SJCRH30 (cell line): ENCODE measurements around the gene COP1. TPM values are rescaled to one million over a fixed set of nuclear protein-coding genes. Genes with fewer than 3 reads are reported as not detected.
A peak's percentile ranks its signal among the peaks of the same experiment; 100 is the strongest.
"Not testable (repeated sequence)": the region's sequence is repeated elsewhere in the genome, so short reads cannot be mapped to it uniquely, and the experiment has no call there.

Experiments used
- DNase-seq, 2 experiments: peaks; one replicate each; pipeline ENCODE4 v3.0.0-alpha.2; 2015 to 2020
- H3K27ac ChIP-seq: fragments of 250-450 bp; sonication (Bioruptor Pico); 2 replicates; pipeline ENCODE4 v1.5.1; 2020; ENCODE audit warnings: mild to moderate bottlenecking, moderate library complexity
- H3K27me3 ChIP-seq: fragments of 250-450 bp; sonication (Bioruptor Pico); 2 replicates; pipeline ENCODE4 v1.5.1; 2020; ENCODE audit warnings: mild to moderate bottlenecking, moderate library complexity
- H3K36me3 ChIP-seq: fragments of 250-450 bp; sonication (Bioruptor Pico); 2 replicates; pipeline ENCODE4 v1.5.1; 2020; ENCODE audit warnings: mild to moderate bottlenecking, moderate library complexity
- H3K4me1 ChIP-seq: fragments of 250-450 bp; sonication (Bioruptor Pico); 2 replicates; pipeline ENCODE4 v1.5.1; 2020; ENCODE audit warnings: mild to moderate bottlenecking, moderate library complexity
- H3K4me3 ChIP-seq: fragments of 250-450 bp; sonication (Bioruptor Pico); 2 replicates; pipeline ENCODE4 v1.5.1; 2020; ENCODE audit warnings: mild to moderate bottlenecking, moderate library complexity
- H3K9me3 ChIP-seq: fragments of 250-450 bp; sonication (Bioruptor Pico); replicated peaks from 2 replicates; pipeline ENCODE4 v1.5.1; 2020; ENCODE audit warnings: mild to moderate bottlenecking, moderate library complexity
- total RNA-seq: library from RNA; depleted of rRNA; stranded (reverse); fragments of >200 nt; shearing (Covaris generic); gene quantifications from 2 replicates; pipeline ENCODE4 v1.2.3, GENCODE V29; 2014

COP1 gene
- total RNA-seq, 1 experiment from 2014 or later: 43.6 TPM

DNA sequence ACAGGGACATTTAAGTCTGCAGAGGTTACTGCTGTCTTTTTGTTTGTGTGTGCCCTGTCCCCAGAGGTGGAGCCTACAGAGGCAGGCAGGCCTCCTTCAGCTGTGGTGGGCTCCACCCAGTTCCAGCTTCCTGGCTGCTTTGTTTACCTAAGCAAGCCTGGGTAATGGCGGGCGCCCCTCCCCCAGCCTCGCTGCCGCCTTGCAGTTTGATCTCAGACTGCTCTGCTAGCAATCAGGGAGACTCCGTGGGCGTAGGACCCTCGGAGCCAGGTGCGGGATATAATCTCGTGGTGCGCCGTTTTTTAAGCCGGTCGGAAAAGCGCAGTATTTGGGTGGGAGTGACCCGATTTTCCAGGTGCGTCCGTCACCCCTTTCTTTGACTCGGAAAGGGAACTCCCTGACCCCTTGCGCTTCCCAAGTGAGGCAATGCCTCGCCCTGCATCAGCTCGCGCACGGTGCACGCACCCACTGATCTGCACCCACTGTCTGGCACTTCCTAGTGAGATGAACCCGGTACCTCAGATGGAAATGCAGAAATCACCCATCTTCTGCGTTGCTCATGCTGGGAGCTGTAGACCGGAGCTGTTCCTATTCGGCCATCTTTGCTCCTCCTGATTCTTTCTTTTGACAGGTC lies 199.2 kb downstream of the COP1 start:
- DNase-seq, H3K27me3 ChIP-seq, H3K4me1 ChIP-seq, H3K27ac ChIP-seq, H3K9me3 ChIP-seq, H3K4me3 ChIP-seq, H3K36me3 ChIP-seq: not testable (repeated sequence)

DNA sequence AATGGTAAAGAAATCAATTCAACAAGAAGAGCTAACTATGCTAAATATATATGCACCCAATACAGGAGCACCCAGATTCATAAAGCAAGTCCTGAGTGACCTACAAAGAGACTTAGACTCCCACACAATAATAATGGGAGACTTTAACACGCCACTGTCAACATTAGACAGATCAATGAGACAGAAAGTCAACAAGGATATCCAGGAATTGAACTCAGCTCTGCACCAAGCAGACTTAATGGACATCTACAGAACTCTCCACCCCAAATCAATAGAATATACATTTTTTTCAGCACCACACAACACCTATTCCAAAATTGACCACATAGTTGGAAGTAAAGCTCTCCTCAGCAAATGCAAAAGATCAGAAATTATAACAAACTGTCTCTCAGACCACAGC lies 212.4 kb downstream of the COP1 start:
- not testable (repeated sequence) for H3K27me3 ChIP-seq, H3K36me3 ChIP-seq, DNase-seq, H3K4me3 ChIP-seq, H3K27ac ChIP-seq, H3K4me1 ChIP-seq, H3K9me3 ChIP-seq

- not testable (repeated sequence) for H3K27ac ChIP-seq, H3K9me3 ChIP-seq, H3K36me3 ChIP-seq, DNase-seq, H3K4me3 ChIP-seq, H3K27me3 ChIP-seq, H3K4me1 ChIP-seq
These were observed 214.3 kb downstream of the COP1 start for GRCh38 chr1:175992825-175993224.

DNA sequence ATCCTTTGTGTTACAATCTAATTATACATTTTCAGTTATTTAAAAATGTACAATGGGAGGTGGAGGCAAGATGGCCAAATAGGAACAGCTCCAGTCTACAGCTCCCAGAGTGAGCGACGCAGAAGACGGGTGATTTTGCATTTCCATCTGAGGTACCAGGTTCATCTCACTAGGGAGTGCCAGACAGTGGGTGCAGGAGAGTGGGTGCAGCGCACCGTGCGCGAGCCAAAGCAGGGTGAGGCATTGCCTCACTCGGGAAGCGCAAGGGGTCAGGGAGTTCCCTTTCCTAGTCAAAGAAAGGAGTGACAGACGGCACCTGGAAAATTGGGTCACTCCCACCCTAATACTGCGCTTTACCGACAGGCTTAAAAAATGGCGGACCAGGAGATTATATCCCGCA lies 214.9 kb downstream of the COP1 start:
- not testable (repeated sequence) for H3K4me3 ChIP-seq, H3K9me3 ChIP-seq, H3K4me1 ChIP-seq, H3K27ac ChIP-seq, H3K27me3 ChIP-seq, H3K36me3 ChIP-seq, DNase-seq

GRCh38 chr1:175984813-175985212 lies 222.3 kb downstream of the COP1 start:
- Histone ChIP-seq H3K9me3 (no peaks in the 10 kb centered on the region), H3K4me1 (no peaks in the 10 kb centered on the region), H3K27me3 (no peaks in the 10 kb centered on the region), H3K27ac (no peak overlapping the region), H3K36me3 (peaks cover 31% of the 10 kb centered on the region), H3K4me3 (no peak overlapping the region)
- DNase-seq: no peak

GRCh38 chr1:175984057-175984812 lies 222.9 kb downstream of the COP1 start:
- no peaks in the 10 kb centered on the region for H3K27me3 ChIP-seq
- no peak overlapping the region for H3K4me3 ChIP-seq
- peaks cover 31% of the 10 kb centered on the region for H3K36me3 ChIP-seq
- H3K9me3 ChIP-seq: no peaks in the 10 kb centered on the region
- no peak for DNase-seq
- no peaks in the 10 kb centered on the region for H3K4me1 ChIP-seq
- no peak overlapping the region for H3K27ac ChIP-seq

GRCh38 chr1:175983363-175983762 lies 223.7 kb downstream of the COP1 start:
- not testable (repeated sequence) for H3K27ac ChIP-seq, DNase-seq, H3K4me1 ChIP-seq, H3K4me3 ChIP-seq, H3K9me3 ChIP-seq, H3K27me3 ChIP-seq
- peaks cover 33% of the 10 kb centered on the region for H3K36me3 ChIP-seq

DNA sequence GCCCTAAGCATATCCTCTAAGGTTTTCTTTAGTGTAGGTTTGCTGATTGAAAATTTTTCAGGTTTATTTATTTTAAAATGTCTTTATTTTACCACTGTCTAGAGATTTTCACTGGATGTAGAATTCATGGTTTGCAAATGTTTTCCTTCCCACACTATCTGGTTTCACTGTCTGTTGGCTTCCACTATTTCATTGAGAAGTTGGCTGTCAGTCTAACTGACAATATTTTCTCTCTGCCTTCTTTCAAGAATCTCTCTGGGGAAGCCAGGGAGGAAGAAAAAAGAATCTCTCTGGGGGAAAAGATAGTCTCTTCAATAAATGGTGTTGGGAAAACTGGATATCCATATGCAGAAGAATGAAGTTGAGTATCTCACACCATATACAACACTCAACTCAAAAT lies 226.0 kb downstream of the COP1 start:
- H3K27me3 ChIP-seq: no peaks in the 10 kb centered on the region
- DNase-seq: no peak
- H3K36me3 ChIP-seq: peaks cover 23% of the 10 kb centered on the region

DNA sequence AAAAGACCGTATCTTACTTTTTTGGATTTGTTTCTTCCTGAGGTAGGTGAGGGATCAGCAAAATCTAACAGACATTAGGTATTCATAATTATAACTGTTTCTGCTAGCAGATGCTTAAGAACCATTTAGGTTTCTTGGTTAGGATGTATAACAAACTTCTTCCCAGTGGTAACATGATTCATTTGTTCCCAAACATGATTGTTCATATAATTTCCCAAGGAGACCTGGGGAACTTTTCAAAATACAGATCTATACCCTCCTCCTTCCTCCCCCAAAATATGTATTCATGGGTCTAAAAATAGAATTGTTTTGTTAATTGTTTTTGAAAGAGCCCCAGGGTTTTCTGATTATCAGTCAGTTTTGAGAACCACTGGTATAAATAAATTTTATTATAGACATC lies 228.2 kb downstream of the COP1 start:
- DNase-seq: no peak
- no peaks in the 10 kb centered on the region for H3K27me3 ChIP-seq
- H3K4me3 ChIP-seq: no peak overlapping the region
- 0 out of 2 replicates have a peak, but pooled peaks cover 4% of the 10 kb centered on the region for H3K4me1 ChIP-seq
- peaks cover 15% of the 10 kb centered on the region; the same call in 1 of the 2 replicates for H3K36me3 ChIP-seq
- no peak overlapping the region for H3K27ac ChIP-seq
- H3K9me3 ChIP-seq: no peaks in the 10 kb centered on the region

More for the DNA sequence above, 226.0 kb downstream of the COP1 start:
- H3K9me3 ChIP-seq: no peaks in the 10 kb centered on the region
- no peak overlapping the region for H3K4me3 ChIP-seq
- no peak overlapping the region for H3K27ac ChIP-seq
- 0 out of 2 replicates have a peak, but pooled peaks cover 4% of the 10 kb centered on the region for H3K4me1 ChIP-seq

DNA sequence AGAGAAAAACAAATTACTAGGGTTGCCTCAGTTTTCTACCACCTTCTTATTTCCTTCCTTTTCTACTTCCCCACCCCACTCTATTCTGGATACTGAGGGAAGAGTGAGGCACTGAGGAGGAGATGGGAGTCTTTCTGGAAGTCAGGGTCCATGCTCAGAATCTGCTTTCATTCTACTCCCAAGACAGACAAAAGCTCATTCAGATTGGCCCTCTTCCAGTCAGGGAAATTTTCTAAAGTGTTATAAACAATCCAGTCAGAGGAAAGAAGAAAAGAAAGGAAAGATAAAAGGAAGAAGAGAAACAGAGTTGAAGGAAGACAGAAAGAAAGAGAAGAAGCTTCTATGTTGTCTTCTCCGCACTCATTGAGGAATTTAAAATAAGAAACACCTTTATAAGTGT lies 228.6 kb downstream of the COP1 start:
- H3K27me3 ChIP-seq: no peaks in the 10 kb centered on the region
- DNase-seq: peak in 1 of 2 experiments; percentile 1
- no peak overlapping the region for H3K4me3 ChIP-seq
- 0 out of 2 replicates have a peak, but pooled peaks cover 4% of the 10 kb centered on the region for H3K4me1 ChIP-seq
- peaks cover 15% of the 10 kb centered on the region; the same call in 1 of the 2 replicates for H3K36me3 ChIP-seq
- H3K9me3 ChIP-seq: no peaks in the 10 kb centered on the region
- H3K27ac ChIP-seq: no peak overlapping the region

DNA sequence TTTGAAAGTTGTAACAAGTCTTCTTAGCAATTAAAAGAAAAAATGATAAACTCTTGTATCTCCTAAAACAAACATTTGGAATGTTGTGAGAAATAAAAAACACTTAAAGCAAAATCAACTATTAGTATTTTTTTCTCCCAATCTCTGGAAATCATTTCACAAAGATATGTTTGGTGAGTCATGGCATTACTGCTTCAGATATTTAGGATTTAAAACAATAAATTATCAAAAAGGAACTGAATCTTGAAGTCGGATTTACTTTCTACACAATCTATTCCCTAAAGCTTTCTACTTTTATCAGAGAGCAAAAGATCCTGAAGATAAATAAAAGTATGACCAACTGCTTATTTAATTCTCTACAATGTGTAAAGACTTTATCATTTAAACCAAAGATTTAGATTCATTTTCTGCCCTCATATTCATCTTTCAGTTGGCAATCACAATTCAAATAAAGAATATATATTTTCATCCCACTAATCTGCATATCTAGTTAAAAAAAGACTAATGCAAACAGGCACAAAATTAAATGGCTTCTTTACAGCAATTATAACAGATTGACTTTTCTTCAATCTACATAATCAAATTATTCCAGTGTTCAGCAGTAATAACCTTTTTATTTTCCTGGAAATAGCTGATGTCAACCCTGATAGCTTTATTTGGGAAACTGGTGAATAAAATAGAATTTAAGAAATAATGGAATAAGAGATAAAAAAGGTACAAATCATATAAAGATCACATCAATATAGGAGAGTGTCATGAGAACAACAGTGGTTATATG lies 230.0 kb downstream of the COP1 start:
- Histone ChIP-seq H3K36me3 (peaks cover 5% of the 10 kb centered on the region; the same call in 1 of the 2 replicates), H3K4me3 (no peak overlapping the region), H3K4me1 (0 out of 2 replicates have a peak, but pooled peaks cover 4% of the 10 kb centered on the region), H3K27me3 (no peaks in the 10 kb centered on the region), H3K27ac (no peak overlapping the region), H3K9me3 (no peaks in the 10 kb centered on the region)
- DNase-seq: no peak

DNA sequence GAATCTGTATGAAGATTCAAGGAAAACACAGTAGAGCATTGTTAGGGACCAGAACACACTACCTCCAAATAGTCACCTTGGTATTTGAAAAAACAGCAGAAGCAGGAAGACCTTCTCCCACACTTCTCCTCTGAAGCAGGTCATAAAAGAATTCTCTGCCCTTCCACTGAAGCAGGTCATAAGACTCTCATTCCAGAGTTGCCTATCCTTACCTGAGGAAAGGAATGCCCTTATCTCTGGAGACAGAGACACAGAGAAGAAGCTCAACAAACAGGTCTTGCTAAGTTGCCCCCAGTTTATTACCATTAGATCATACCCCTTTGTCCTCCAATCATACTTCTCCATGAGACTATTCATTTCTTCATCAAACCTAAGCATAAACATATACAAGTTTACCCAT lies 237.9 kb downstream of the COP1 start:
- no peaks in the 10 kb centered on the region for H3K27me3 ChIP-seq
- no peak for DNase-seq
- H3K9me3 ChIP-seq: no peaks in the 10 kb centered on the region
- H3K4me3 ChIP-seq: no peak overlapping the region
- no peak overlapping the region for H3K27ac ChIP-seq
- H3K36me3 ChIP-seq: peaks cover 10% of the 10 kb centered on the region; the same call in 1 of the 2 replicates
- no peaks in the 10 kb centered on the region for H3K4me1 ChIP-seq

DNA sequence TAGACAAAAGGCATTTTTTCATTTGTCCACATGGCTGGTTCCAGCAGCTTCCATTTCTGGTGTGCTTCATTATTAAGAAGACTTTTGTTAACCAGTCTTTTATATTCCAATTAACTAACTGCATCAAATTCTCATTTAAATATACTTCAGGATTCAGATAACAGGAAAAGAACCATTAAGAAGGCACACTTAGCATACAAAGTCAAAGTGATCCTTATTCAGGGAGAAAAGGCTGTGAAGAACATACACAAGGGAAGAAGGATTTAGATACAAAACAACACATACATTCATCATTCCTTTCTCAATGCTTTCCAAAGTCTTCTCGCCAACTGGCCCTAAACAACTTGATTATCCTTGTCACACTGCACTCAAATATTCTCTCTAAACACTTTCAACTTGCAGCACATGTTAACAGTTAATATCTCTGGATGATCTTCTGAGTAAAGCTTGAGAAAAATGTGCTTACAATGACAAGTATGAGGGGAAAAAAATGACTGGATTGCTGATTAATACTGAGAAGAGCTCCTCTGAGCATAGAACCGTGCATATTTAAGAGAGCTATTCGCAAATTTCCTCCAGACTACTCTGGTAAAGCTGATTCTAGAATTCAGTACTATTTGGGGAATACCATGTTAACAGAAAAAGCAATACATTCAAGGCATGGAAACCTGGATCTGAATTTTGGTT lies 238.5 kb downstream of the COP1 start:
- H3K27me3 ChIP-seq: no peaks in the 10 kb centered on the region
- H3K4me3 ChIP-seq: no peak overlapping the region
- H3K27ac ChIP-seq: no peak overlapping the region
- H3K9me3 ChIP-seq: no peaks in the 10 kb centered on the region
- DNase-seq: no peak
- no peaks in the 10 kb centered on the region for H3K4me1 ChIP-seq
- H3K36me3 ChIP-seq: peaks cover 8% of the 10 kb centered on the region; the same call in 1 of the 2 replicates

DNA sequence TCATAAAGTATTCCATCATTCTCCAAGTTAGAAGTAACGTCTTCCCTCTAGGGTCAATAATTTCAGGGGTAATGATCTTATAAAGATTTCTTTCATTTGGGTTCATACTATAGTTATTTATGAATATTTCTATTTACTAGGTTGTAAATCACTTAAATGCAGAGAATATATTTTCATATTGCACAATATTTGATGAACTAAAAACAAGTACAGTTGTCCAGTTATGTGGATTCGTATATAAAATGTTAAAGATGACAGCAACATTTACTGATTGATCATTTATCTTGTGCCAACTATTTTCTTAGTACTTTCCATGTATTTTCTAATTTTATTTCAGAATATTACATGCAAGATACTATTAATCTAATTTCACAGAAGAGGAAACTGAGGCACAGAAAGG lies 243.3 kb downstream of the COP1 start:
- H3K27ac ChIP-seq: no peak overlapping the region
- no peaks in the 10 kb centered on the region for H3K4me1 ChIP-seq
- DNase-seq: no peak
- no peaks in the 10 kb centered on the region for H3K36me3 ChIP-seq
- H3K9me3 ChIP-seq: no peaks in the 10 kb centered on the region
- H3K4me3 ChIP-seq: no peak overlapping the region
- H3K27me3 ChIP-seq: no peaks in the 10 kb centered on the region
